SJSA1 (cell line): ENCODE results near the gene KLF11. TPM values are rescaled to one million over a fixed set of nuclear protein-coding genes. Genes with fewer than 3 reads are reported as not detected.
"Not testable (repeated sequence)": the region's sequence is repeated elsewhere in the genome, so short reads cannot be mapped to it uniquely, and the experiment has no call there.

ENCODE experiments used
- DNase-seq, 2 experiments: peaks; one replicate each; pipeline ENCODE4 v3.0.0-alpha.2; 2015 to 2020; ENCODE audit warnings: low spot score in 2 of 2, low read depth in 1 of 2
- H3K27ac ChIP-seq: fragments of 250-450 bp; sonication (Bioruptor Pico); 2 replicates; pipeline ENCODE4 v1.5.1; 2020; ENCODE audit warnings: mild to moderate bottlenecking, moderate library complexity
- H3K27me3 ChIP-seq: fragments of 250-450 bp; sonication (Bioruptor Pico); replicated peaks from 2 replicates; pipeline ENCODE4 v1.5.1; 2020; ENCODE audit warnings: mild to moderate bottlenecking, moderate library complexity
- H3K36me3 ChIP-seq: fragments of 250-450 bp; sonication (Bioruptor Pico); 2 replicates; pipeline ENCODE4 v1.5.1; 2020; ENCODE audit warnings: mild to moderate bottlenecking
- H3K4me1 ChIP-seq: fragments of 250-450 bp; sonication (Bioruptor Pico); replicated peaks from 2 replicates; pipeline ENCODE4 v1.6.1; 2021; ENCODE audit warnings: mild to moderate bottlenecking
- H3K4me3 ChIP-seq: fragments of 250-450 bp; sonication (Bioruptor Pico); 2 replicates; pipeline ENCODE4 v1.5.1; 2020; ENCODE audit warnings: mild to moderate bottlenecking
- H3K9me3 ChIP-seq: fragments of 250-450 bp; sonication (Bioruptor Pico); replicated peaks from 2 replicates; pipeline ENCODE4 v1.5.1; 2020; ENCODE audit warnings: mild to moderate bottlenecking
- total RNA-seq: library from RNA; depleted of rRNA; stranded (reverse); fragments of >200 nt; shearing (Covaris generic); gene quantifications from 2 replicates; pipeline ENCODE4 v1.2.3, GENCODE V29; 2014

KLF11 gene
- total RNA-seq, 1 experiment from 2014 or later, result 13.6 TPM

- H3K4me3 ChIP-seq, result no peak overlapping the region
- no peaks in the 10 kb centered on the region for H3K27me3 ChIP-seq
- no peaks in the 10 kb centered on the region for H3K36me3 ChIP-seq
- H3K4me1 ChIP-seq, result peaks cover 21% of the 10 kb centered on the region
- no peak overlapping the region for H3K27ac ChIP-seq
- DNase-seq, result no peak
- no peaks in the 10 kb centered on the region for H3K9me3 ChIP-seq
Observed at GRCh38 chr2:10027660-10028330, 15.6 kb upstream of the KLF11 start.

- peak in 1 of 2 experiments; percentile 43 for DNase-seq
- no peaks in the 10 kb centered on the region for H3K36me3 ChIP-seq
- no peaks in the 10 kb centered on the region for H3K9me3 ChIP-seq
- H3K27me3 ChIP-seq, result no peaks in the 10 kb centered on the region
- no peak overlapping the region for H3K4me3 ChIP-seq
- H3K4me1 ChIP-seq, result peaks cover 21% of the 10 kb centered on the region
- peak overlapping the region; percentile 81 for H3K27ac ChIP-seq
Observed at GRCh38 chr2:10028407-10028987, 14.9 kb upstream of the KLF11 start.

DNA sequence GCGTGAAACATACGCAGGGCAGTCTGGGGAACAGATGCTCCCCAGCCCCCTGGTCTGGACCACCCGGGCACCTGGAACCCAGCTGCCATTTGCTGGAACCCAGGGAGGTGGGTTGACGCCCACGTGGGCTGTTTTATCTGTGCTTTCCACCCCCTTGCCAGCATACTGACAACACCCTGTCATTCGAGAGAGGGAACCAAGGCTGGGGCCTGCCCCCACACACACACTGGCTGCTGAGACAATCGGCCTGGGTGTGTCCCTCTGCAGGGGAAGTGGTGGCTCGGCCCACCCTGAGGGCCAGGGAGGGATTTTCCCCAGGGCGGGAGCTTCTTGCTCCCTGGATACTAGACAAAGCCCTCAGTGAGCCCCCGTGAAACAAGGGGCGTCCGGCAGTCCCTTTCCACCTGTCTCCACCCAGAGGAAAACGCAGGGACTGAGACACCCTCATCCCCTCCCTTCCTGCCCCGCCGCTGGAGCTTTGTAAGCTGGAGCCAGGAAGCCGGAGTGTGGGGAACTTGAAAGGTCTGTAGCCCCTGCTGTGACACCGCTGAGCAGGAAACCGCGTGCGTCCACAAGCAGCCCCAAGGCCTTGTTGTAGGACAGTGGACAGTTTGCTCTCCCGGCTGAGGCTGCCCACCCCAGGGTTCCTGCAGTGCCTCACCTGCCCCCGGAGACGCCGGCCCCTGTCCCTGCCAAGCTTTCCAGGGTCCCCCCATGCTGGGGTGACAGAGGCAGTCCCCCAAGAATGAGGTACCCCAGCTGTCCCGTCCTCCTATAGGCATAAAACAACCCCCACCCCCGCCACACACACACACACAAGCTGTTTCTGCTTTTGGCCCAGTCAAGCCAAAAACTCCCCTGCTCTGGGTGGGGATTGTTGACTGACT lies 14.1 kb upstream of the KLF11 start:
- Histone ChIP-seq H3K27me3 (no peaks in the 10 kb centered on the region), H3K9me3 (no peaks in the 10 kb centered on the region), H3K36me3 (no peaks in the 10 kb centered on the region), H3K4me3 (peak overlapping the region; percentile 28), H3K27ac (peak overlapping the region; percentile 81), H3K4me1 (peaks cover 21% of the 10 kb centered on the region)
- DNase-seq, result peak; percentile 89 to 90

- H3K27ac ChIP-seq, result peak overlapping the region; percentile 81
- no peak overlapping the region for H3K4me3 ChIP-seq
- H3K27me3 ChIP-seq, result no peaks in the 10 kb centered on the region
- DNase-seq, result no peak
- H3K36me3 ChIP-seq, result no peaks in the 10 kb centered on the region
- H3K4me1 ChIP-seq, result peaks cover 21% of the 10 kb centered on the region
- no peaks in the 10 kb centered on the region for H3K9me3 ChIP-seq
Observed at GRCh38 chr2:10029875-10030223, 13.5 kb upstream of the KLF11 start.

GRCh38 chr2:10030311-10030736 lies 13.0 kb upstream of the KLF11 start:
- Histone ChIP-seq H3K36me3 (no peaks in the 10 kb centered on the region), H3K4me1 (peaks cover 21% of the 10 kb centered on the region), H3K4me3 (no peak overlapping the region), H3K9me3 (no peaks in the 10 kb centered on the region), H3K27me3 (no peaks in the 10 kb centered on the region), H3K27ac (no peak overlapping the region)
- DNase-seq, result no peak

GRCh38 chr2:10030798-10031197 lies 12.6 kb upstream of the KLF11 start:
- not testable (repeated sequence) for DNase-seq, H3K36me3 ChIP-seq, H3K9me3 ChIP-seq, H3K4me3 ChIP-seq, H3K27ac ChIP-seq, H3K27me3 ChIP-seq
- H3K4me1 ChIP-seq, result peaks cover 25% of the 10 kb centered on the region

- no peaks in the 10 kb centered on the region for H3K27me3 ChIP-seq
Observed at GRCh38 chr2:10031886-10032745, 11.2 kb upstream of the KLF11 start.

DNA sequence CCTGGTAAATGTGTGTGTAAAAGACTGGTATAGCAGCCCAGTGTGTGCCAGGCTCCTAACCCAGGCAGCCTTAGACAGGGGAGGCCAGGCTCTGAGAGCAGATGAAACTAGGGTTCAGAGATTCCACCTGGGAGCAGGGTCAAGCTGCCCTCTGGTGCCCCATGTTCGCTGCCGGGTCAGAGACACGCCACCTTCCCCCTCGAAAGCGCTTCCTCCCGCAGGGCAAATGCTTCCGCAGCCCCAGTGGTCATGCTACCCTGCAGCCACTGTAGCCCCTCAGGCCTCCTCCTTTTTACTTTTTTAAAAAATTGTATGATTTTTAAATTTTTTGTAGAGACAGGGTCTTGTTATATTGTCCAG lies 10.6 kb upstream of the KLF11 start:
- DNase-seq, result no peak

More at GRCh38 chr2:10031886-10032745, 11.2 kb upstream of the KLF11 start:
- no peaks in the 10 kb centered on the region for H3K36me3 ChIP-seq
- no peak for DNase-seq
- peaks cover 36% of the 10 kb centered on the region for H3K4me1 ChIP-seq
- H3K4me3 ChIP-seq, result no peak overlapping the region
- H3K9me3 ChIP-seq, result no peaks in the 10 kb centered on the region
- no peak overlapping the region for H3K27ac ChIP-seq

DNA sequence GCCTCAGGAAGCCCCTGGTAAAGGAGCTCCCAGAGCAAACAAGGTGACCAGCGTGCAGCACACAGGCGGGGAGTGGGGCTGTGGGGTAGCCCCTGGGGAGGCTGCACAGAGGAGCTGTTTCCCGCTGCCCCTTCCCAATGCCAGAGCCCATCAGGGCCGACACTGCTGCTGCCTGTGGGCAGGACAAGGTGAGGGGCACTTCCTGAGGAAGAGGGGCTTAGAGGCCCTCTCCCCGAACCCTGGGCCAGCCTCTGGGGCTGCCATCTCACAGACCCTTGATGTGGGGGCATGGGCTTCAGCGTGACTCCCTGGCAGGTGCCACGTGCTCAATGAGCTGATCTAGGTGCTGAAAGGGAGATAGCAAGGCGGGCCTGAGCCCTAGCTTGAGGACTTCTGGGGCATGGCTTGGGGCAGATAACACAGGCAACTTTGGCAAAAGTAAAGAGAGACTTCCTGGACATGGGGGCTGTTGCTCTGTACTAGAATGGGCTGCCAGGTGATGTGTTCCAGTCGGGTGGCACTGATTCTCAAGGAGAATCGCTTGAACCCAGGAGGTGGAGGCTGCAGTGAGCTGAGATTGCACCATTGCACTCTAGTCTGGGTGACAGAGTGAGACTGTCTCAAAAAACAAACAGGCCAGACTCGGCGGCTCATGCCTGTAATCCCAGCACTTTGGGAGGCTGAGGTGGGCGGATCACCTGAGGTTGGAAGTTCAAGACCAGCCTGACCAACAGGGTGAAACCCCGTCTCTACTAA lies 9.9 kb upstream of the KLF11 start:
- H3K36me3 ChIP-seq, result no peaks in the 10 kb centered on the region
- no peaks in the 10 kb centered on the region for H3K27me3 ChIP-seq
- no peaks in the 10 kb centered on the region for H3K9me3 ChIP-seq
- DNase-seq, result no peak
- H3K4me1 ChIP-seq, result peaks cover 35% of the 10 kb centered on the region
- no peak overlapping the region for H3K27ac ChIP-seq
- H3K4me3 ChIP-seq, result no peak overlapping the region

More for the DNA sequence above, 10.6 kb upstream of the KLF11 start:
- H3K9me3 ChIP-seq, result no peaks in the 10 kb centered on the region
- H3K36me3 ChIP-seq, result no peaks in the 10 kb centered on the region
- H3K27ac ChIP-seq, result no peak overlapping the region
- peaks cover 39% of the 10 kb centered on the region for H3K4me1 ChIP-seq
- H3K4me3 ChIP-seq, result no peak overlapping the region
- no peaks in the 10 kb centered on the region for H3K27me3 ChIP-seq

DNA sequence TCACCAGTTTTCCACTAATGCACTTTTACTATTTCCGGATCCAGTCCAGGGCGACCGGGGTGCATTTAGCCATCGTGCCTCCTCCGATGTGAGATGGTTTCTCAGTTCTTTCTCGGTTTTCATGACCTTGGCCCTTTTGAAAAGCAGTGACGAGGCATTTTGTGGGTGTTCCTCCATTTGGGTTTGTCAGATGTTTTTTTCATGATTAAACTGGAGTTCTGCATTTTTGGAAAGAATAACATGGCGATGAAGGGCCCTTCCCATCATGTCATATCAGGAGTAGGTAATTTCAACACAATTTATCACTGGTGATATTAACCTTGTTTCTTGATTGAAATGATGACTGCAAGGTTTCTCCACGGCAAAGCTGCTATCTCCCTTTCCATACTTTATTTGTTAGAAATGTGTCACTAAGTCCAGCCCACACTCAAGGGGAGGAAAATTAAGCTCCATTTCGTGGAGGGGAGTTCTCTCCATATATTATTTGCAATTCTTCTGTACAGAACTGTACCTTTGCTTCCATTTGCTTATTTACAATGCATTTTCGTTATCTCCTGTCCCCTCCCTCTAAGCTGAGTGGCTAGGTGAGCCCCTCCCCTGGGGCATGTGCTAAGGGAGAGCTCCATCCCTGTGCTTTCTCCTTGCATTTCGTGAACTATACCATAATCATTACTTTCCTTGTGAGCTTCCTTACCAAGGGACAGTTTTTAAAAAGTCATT lies 8.9 kb upstream of the KLF11 start:
- H3K4me3 ChIP-seq, result no peak overlapping the region
- peaks cover 24% of the 10 kb centered on the region for H3K4me1 ChIP-seq
- no peak for DNase-seq
- H3K9me3 ChIP-seq, result no peaks in the 10 kb centered on the region
- no peaks in the 10 kb centered on the region for H3K36me3 ChIP-seq
- no peak overlapping the region for H3K27ac ChIP-seq
- H3K27me3 ChIP-seq, result no peaks in the 10 kb centered on the region

DNA sequence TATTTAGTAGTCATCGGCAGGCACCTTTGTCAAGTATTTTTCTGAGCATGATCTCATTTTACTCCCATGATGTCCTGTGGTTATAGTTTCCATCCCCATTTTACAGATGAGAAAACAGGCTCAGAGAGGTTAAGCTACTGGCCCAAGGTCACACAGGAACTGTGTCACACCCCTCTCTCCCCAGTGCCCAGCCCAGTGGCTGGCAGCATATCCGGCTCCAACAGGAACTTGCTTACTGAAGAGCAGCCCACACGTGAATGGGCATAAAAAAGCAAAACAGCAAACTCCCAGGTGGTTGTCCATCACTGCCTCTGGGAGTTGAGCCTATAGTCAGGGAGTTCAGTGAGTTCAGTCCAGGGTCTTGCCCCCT lies 8.3 kb upstream of the KLF11 start:
- Histone ChIP-seq H3K4me1 (peaks cover 19% of the 10 kb centered on the region), H3K27me3 (no peaks in the 10 kb centered on the region), H3K4me3 (no peak overlapping the region), H3K9me3 (no peaks in the 10 kb centered on the region), H3K36me3 (no peaks in the 10 kb centered on the region), H3K27ac (no peak overlapping the region)
- DNase-seq, result no peak

DNA sequence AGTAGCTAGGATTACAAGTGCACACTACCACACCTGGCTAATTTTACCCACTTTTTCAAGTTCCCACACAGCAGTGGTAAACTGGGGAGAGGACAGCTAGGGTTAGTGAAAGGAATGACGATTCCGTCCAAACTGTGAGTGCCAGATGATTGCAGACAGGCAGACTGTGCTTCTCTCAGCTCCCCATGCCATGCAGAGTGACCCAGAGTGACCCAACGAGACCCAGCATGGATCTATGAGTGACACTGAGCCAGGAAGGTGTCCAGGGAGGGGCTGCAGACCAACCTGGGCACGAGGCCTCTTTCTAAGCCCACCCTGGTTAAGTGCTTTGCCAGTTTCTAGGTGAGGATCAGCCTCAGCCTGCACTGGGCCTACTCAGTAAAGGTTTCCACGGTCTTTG lies 7.7 kb upstream of the KLF11 start:
- no peak overlapping the region for H3K27ac ChIP-seq
- H3K36me3 ChIP-seq, result no peaks in the 10 kb centered on the region
- H3K4me1 ChIP-seq, result peaks cover 18% of the 10 kb centered on the region
- no peaks in the 10 kb centered on the region for H3K9me3 ChIP-seq
- no peak overlapping the region for H3K4me3 ChIP-seq
- H3K27me3 ChIP-seq, result no peaks in the 10 kb centered on the region
- DNase-seq, result no peak
